ENCODE data around the gene CDK15. TPM values are rescaled to one million over a fixed set of nuclear protein-coding genes. Genes with fewer than 3 reads are reported as not detected.

Gene CDK15
- total and polyA plus RNA-seq, 2 experiments from 2014 or later: 0.27 TPM; not detected in 1

DNA sequence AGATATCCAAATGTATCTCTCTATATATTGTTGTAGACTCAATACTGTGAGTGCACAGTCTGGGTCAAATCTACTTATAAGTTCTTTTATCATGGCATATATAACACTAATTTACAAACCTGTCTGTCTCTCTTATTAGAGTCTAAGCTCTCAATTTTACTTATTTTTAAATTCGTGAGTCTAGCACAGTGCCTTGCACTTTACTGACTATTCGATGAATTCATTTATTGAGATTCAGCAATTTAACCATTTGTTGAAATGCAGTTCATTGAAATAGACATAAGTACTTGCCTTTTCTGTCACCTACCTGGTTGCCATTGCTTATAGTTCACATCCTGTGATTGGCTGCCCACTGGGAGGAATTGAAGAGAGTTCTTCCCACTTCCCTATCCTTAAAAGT, 15.3 kb upstream of the CDK15 start (continued):
- TF ChIP-seq, protein P1, sequence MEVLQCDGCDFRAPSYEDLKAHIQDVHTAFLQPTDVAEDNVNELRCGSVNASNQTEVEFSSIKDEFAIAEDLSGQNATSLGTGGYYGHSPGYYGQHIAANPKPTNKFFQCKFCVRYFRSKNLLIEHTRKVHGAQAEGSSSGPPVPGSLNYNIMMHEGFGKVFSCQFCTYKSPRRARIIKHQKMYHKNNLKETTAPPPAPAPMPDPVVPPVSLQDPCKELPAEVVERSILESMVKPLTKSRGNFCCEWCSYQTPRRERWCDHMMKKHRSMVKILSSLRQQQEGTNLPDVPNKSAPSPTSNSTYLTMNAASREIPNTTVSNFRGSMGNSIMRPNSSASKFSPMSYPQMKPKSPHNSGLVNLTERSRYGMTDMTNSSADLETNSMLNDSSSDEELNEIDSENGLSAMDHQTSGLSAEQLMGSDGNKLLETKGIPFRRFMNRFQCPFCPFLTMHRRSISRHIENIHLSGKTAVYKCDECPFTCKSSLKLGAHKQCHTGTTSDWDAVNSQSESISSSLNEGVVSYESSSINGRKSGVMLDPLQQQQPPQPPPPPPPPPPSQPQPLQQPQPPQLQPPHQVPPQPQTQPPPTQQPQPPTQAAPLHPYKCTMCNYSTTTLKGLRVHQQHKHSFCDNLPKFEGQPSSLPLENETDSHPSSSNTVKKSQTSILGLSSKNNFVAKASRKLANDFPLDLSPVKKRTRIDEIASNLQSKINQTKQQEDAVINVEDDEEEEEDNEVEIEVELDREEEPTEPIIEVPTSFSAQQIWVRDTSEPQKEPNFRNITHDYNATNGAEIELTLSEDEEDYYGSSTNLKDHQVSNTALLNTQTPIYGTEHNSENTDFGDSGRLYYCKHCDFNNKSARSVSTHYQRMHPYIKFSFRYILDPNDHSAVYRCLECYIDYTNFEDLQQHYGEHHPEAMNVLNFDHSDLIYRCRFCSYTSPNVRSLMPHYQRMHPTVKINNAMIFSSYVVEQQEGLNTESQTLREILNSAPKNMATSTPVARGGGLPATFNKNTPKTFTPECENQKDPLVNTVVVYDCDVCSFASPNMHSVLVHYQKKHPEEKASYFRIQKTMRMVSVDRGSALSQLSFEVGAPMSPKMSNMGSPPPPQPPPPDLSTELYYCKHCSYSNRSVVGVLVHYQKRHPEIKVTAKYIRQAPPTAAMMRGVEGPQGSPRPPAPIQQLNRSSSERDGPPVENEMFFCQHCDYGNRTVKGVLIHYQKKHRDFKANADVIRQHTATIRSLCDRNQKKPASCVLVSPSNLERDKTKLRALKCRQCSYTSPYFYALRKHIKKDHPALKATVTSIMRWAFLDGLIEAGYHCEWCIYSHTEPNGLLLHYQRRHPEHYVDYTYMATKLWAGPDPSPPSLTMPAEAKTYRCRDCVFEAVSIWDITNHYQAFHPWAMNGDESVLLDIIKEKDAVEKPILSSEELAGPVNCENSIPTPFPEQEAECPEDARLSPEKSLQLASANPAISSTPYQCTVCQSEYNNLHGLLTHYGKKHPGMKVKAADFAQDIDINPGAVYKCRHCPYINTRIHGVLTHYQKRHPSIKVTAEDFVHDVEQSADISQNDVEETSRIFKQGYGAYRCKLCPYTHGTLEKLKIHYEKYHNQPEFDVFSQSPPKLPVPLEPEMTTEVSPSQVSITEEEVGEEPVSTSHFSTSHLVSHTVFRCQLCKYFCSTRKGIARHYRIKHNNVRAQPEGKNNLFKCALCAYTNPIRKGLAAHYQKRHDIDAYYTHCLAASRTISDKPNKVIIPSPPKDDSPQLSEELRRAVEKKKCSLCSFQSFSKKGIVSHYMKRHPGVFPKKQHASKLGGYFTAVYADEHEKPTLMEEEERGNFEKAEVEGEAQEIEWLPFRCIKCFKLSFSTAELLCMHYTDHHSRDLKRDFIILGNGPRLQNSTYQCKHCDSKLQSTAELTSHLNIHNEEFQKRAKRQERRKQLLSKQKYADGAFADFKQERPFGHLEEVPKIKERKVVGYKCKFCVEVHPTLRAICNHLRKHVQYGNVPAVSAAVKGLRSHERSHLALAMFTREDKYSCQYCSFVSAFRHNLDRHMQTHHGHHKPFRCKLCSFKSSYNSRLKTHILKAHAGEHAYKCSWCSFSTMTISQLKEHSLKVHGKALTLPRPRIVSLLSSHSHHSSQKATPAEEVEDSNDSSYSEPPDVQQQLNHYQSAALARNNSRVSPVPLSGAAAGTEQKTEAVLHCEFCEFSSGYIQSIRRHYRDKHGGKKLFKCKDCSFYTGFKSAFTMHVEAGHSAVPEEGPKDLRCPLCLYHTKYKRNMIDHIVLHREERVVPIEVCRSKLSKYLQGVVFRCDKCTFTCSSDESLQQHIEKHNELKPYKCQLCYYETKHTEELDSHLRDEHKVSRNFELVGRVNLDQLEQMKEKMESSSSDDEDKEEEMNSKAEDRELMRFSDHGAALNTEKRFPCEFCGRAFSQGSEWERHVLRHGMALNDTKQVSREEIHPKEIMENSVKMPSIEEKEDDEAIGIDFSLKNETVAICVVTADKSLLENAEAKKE (CRISPR knock-in tag; IDR thresholded peaks at IDR 0.05): no peak
- no peak for TF ChIP-seq JUNB (IDR thresholded peaks at IDR 0.05; ENCODE audit: unreplicated experiment)
- TF ChIP-seq, protein P2, sequence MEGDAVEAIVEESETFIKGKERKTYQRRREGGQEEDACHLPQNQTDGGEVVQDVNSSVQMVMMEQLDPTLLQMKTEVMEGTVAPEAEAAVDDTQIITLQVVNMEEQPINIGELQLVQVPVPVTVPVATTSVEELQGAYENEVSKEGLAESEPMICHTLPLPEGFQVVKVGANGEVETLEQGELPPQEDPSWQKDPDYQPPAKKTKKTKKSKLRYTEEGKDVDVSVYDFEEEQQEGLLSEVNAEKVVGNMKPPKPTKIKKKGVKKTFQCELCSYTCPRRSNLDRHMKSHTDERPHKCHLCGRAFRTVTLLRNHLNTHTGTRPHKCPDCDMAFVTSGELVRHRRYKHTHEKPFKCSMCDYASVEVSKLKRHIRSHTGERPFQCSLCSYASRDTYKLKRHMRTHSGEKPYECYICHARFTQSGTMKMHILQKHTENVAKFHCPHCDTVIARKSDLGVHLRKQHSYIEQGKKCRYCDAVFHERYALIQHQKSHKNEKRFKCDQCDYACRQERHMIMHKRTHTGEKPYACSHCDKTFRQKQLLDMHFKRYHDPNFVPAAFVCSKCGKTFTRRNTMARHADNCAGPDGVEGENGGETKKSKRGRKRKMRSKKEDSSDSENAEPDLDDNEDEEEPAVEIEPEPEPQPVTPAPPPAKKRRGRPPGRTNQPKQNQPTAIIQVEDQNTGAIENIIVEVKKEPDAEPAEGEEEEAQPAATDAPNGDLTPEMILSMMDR (conservative IDR thresholded peaks at IDR 0.05; ENCODE audit: low read depth in 2 of 2): no peak

DNA sequence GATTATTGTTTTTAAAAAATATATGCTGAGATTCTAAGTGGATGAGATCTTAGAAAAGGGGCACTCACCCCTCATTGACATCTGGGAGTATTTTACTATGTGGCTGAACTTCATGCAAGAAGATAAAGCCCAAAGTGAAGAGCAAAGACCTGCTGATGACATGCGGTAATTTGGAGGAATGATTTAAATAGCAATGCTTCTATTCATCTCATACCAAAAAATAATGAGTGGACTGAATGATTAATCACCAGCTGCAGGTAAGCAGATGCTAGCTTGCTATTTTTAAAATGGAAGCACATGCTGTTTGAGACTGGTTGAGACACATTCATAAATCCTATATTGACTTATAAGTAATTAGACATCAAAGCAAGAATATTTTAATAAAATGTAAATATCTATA, 12.7 kb upstream of the CDK15 start:
- no peaks in the 10 kb centered on the region for H3K9me3 Mint-ChIP-seq
- TF ChIP-seq JUNB (IDR thresholded peaks at IDR 0.05; ENCODE audit: unreplicated experiment) (no peak), EZH2phosphoT487 (IDR thresholded peaks at IDR 0.05; ENCODE audit: unreplicated experiment) (no peak), ZNF114 (CRISPR knock-in tag; IDR thresholded peaks at IDR 0.05) (no peak), STAT1 (IDR thresholded peaks at IDR 0.05; ENCODE audit: unreplicated experiment) (no peak)
- TF ChIP-seq, protein P3, sequence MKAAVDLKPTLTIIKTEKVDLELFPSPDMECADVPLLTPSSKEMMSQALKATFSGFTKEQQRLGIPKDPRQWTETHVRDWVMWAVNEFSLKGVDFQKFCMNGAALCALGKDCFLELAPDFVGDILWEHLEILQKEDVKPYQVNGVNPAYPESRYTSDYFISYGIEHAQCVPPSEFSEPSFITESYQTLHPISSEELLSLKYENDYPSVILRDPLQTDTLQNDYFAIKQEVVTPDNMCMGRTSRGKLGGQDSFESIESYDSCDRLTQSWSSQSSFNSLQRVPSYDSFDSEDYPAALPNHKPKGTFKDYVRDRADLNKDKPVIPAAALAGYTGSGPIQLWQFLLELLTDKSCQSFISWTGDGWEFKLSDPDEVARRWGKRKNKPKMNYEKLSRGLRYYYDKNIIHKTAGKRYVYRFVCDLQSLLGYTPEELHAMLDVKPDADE (IDR thresholded peaks at IDR 0.05): no peak
- TF ChIP-seq, protein P1 (CRISPR knock-in tag; IDR thresholded peaks at IDR 0.05): no peak

More for the DNA sequence above, 12.7 kb upstream of the CDK15 start:
- no peaks in the 10 kb centered on the region for H3K36me3 Mint-ChIP-seq (ENCODE audit: low read depth)
- H3K27ac Mint-ChIP-seq: no peak overlapping the region
- Histone ChIP-seq H3K27ac (ENCODE audit: low read depth) (no peak overlapping the region), H3K79me2 (replicated peaks; ENCODE audit: insufficient read depth) (no peaks in the 10 kb centered on the region), H3K4me2 (no peak overlapping the region), H4K20me1 (replicated peaks; ENCODE audit: insufficient read depth) (no peaks in the 10 kb centered on the region), H3K4me1 (ENCODE audit: insufficient read depth) (no peaks in the 10 kb centered on the region), H3K9me2 (ENCODE audit: insufficient read depth) (no peaks in the 10 kb centered on the region), H3K27me3 (ENCODE audit: insufficient read depth) (no peaks in the 10 kb centered on the region), H2AFZ (no peak overlapping the region), H3F3A (replicated peaks; ENCODE audit: low read depth) (no peaks in the 10 kb centered on the region), H3K4me3 (no peak overlapping the region), H3K36me3 (ENCODE audit: insufficient read depth) (no peaks in the 10 kb centered on the region)
- DNase-seq (ENCODE audit: low spot score): no peak
- H3K4me1 Mint-ChIP-seq: no peaks in the 10 kb centered on the region
- H3K27me3 Mint-ChIP-seq (ENCODE audit: insufficient read depth, low read depth, poor library complexity): no peaks in the 10 kb centered on the region
- no peak for ATAC-seq
- no peak overlapping the region for H3K4me3 Mint-ChIP-seq
